ENCODE data around the gene CYBA. TPM values are rescaled to one million over a fixed set of nuclear protein-coding genes. Genes with fewer than 3 reads are reported as not detected.

The CYBA gene
- total RNA-seq, 1 donor from 2014 or later = 363 TPM

DNA sequence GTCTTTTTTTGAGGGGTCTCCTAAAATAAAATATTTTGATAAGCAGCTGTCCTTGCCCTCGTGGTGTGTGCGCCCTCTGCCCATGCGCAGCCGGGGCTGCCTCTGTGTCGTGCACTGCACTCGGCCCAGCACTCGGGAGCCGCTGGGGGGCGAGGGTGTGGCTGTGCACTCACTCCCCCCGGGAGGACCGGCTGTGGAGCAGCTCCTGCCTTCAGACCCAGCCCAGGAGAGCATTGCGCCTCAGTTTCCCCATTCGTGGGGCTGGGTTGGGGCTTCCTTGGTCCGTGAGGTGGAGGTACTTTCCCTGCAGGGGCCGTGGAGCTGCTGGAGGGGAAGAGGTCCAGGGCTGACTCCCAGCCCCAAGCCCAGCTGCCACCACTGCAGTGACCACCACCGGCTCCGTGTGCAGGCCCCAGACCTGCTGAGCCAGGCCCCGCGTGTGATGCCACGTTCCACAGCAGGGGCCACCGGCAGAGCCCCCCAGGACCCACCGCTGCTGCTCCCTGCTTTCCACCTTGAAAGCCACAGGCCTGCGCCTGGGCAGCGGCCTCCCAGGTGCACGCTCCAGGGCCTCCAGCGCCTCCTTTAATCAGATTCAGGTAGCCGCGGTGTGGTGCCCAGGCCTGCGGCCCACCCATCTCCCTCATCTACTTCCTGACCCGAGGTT is 18.8 kb downstream of the CYBA start:
- no peak for DNase-seq (ENCODE audit: extremely low read depth, low read depth, low spot score)

DNA sequence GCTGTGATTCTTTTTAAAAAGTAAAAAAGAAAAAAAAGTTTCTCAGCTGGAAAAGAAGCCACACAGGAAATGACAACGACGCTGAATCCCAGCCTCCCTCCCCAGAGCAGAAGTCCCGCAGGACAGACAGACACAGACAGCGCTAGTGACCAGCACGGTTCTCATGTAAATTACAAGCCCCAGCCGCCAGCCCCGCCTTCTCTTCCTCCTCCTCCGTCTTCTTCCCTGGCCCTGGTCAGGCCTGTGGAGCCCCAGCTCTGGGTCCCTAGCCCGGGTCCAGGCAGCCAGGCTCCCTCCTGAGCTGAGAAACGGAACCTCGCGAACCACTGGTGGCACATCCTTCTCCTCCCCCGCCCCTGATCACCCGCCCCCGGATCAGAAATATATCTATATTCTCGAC is 19.5 kb downstream of the CYBA start:
- no peak for DNase-seq (ENCODE audit: extremely low read depth, low read depth, low spot score)

GRCh38 chr16:88630941-88631340 is 19.9 kb downstream of the CYBA start:
- no peak for DNase-seq (ENCODE audit: extremely low read depth, low read depth, low spot score)

DNA sequence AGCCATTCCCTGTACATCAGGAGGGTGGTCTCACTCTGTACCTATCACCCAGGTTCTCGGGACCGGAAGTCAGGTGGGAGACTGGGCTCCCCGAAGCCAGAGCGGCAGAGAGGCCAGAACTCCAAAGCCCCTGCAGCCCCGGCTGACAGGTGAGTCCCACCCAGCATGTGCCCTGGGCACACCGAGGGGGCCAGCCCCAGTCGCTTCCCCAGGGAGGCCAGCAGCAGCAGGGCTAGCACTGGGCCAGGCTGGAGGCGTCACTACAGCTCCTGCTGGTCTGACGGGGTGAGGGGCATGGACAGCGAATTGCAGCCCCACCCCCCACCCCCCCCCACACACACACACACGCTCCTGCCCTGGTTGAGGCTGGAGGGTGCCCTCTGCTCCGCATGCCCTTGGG is 20.4 kb downstream of the CYBA start:
- no peak for DNase-seq (ENCODE audit: extremely low read depth, low read depth, low spot score)

DNA sequence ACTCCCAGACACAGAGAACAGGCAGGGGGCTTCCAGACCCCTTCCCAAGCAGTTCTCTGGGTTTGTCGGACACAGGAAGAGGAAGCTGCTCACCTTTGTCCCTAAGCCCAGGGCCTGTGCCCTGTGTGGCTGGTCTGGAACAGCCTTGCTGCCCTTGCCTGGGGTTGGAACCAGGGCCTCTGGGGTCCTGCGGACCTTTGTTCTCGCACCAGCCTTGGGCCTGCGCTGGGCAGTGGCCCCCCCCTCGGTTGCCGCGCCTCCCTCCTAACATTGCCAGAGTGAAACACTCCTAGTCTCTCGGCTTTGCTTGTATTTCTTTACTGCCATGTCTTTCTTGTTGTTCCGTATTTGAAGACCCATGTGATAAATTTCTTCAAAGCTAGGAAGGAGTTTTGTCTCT is 21.0 kb downstream of the CYBA start:
- DNase-seq (ENCODE audit: extremely low read depth, low read depth, low spot score) = no peak

- DNase-seq (ENCODE audit: extremely low read depth, low read depth, low spot score) = no peak
Observed at GRCh38 chr16:88628512-88628974, 22.3 kb downstream of the CYBA start.

- no peak for DNase-seq (ENCODE audit: extremely low read depth, low read depth, low spot score)
Observed at GRCh38 chr16:88627531-88628411, 23.1 kb downstream of the CYBA start.

- no peak for DNase-seq (ENCODE audit: extremely low read depth, low read depth, low spot score)
Observed at GRCh38 chr16:88626646-88627045, 24.2 kb downstream of the CYBA start.

GRCh38 chr16:88624977-88625576 is 25.8 kb downstream of the CYBA start:
- no peak for DNase-seq (ENCODE audit: extremely low read depth, low read depth, low spot score)

DNA sequence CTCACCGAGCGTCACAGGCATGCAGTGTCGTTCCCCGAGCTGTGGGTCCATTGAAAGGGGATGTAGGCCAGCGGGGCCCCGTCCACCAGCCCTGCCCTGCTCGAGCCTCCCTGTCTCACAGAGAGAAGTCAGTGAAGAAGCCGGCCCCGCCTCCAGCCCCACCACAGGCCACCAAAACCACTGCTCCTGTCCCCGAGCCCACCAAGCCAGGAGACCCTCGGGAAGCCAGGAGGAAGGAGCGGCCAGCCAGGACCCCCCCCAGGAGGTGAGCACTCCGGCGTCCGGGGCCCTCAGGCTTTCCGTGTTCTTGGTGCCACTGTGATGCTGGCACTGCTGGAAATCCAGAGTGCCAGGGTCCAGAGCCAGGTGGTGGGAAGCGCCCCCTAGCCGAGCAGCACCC is 26.4 kb downstream of the CYBA start:
- no peak for DNase-seq (ENCODE audit: extremely low read depth, low read depth, low spot score)

GRCh38 chr16:88623858-88624257 is 27.0 kb downstream of the CYBA start:
- DNase-seq (ENCODE audit: extremely low read depth, low read depth, low spot score) = no peak

GRCh38 chr16:88622866-88623265 is 28.0 kb downstream of the CYBA start:
- no peak for DNase-seq (ENCODE audit: extremely low read depth, low read depth, low spot score)

DNA sequence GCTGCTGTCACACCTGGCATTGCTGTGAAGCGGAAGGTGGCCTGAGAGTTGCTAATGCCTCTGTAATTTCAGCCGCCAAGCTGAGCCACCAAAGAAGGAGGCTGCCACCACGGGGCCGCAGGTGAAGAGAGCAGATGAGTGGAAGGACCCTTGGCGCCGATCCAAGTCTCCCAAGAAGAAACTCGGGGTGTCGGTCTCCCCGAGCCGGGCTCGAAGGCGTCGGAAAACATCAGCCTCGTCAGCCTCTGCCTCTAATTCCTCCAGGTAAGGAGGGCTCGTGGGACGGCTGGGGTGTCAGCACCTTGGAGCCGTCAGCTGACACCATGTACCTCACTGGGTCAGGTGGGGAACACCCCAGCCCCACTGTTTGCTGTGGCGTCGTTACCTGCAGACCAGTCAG is 28.7 kb downstream of the CYBA start:
- DNase-seq (ENCODE audit: extremely low read depth, low read depth, low spot score) = no peak

DNA sequence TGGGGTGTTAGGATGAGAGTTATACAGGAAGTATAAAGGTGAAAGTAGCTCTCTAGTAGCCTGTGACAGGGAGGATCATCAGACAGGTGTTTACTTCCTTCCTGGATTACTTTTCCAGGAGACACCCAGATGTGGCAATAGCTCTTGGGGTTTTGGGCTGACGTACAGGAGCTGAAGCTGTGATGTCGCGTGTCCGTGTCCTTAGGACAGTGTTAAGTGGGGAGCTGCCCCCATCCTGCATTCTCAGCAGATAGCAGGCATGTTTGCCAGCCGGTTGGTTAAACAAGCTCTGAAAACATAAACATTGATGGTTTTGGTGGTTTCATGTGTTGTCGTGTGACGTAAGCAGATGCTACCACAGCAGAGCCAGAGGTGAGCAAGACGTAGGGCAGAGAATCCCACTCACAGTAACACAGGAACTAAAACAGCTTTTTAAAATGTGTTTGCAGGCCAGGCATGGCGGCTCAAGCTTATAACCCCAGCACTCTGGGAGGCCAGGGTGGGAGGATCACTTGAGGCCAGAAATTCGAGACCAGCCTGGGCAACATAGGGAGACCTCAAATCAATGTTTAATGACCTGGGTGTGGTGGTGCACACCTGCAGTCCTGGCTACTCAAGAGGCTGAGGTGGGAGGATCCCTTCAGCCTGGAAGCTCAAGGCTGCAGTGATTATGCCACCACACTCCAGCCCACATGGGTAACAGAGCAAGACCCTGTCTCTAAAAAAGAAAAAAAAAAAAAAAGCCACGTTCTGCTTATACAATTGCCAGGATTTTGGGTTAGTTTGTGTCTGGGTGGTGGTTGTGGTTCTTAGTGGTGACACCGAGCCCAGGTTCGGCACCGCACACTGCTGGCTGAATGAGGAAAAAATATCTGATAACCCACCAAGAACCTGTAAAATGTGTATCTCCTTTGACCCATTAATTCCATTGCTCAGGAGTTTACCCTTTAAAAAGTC is 30.7 kb downstream of the CYBA start:
- DNase-seq (ENCODE audit: extremely low read depth, low read depth, low spot score) = no peak

- no peak for DNase-seq (ENCODE audit: extremely low read depth, low read depth, low spot score)
Observed at GRCh38 chr16:88618956-88619667, 31.7 kb downstream of the CYBA start.

- no peak for DNase-seq (ENCODE audit: extremely low read depth, low read depth, low spot score)
Observed at GRCh38 chr16:88618182-88618955, 32.5 kb downstream of the CYBA start.

GRCh38 chr16:88617268-88618031 is 33.4 kb downstream of the CYBA start:
- DNase-seq (ENCODE audit: extremely low read depth, low read depth, low spot score) = no peak

GRCh38 chr16:88616736-88617135 is 34.1 kb downstream of the CYBA start:
- no peak for DNase-seq (ENCODE audit: extremely low read depth, low read depth, low spot score)

Measured in glomerular endothelial cell (primary cell).